SKM-1 (cell line): ENCODE results near the gene KPNA1.
A peak's percentile ranks its signal among the peaks of the same experiment; 100 is the strongest.

Experiments used
- DNase-seq: peaks from one replicate; lab custom pipeline; 2025; ENCODE audit not compliant: unreplicated experiment; lab: John Stamatoyannopoulos, UW

Gene KPNA1

GRCh38 chr3:122389197-122389596, 125.5 kb downstream of the KPNA1 start:
- no peak for DNase-seq

GRCh38 chr3:122387709-122388108, 127.0 kb downstream of the KPNA1 start:
- no peak for DNase-seq

- peak; percentile 80 for DNase-seq
Observed at GRCh38 chr3:122383771-122384697, 130.7 kb downstream of the KPNA1 start, which contains the start of gene FAM162A. Gene FAM162A (plus strand): TSS chr3:122384182. CDS start chr3:122384266, 84 bp downstream.

GRCh38 chr3:122382888-122383666, 131.7 kb downstream of the KPNA1 start, which contains the start of gene MIX23:
Gene MIX23 (minus strand): TSS chr3:122383231. CDS start chr3:122383224, 7 bp downstream.
- peak; percentile 76 for DNase-seq

- DNase-seq, result no peak
Observed at GRCh38 chr3:122377975-122378374, 136.8 kb downstream of the KPNA1 start.

- no peak for DNase-seq
Observed at GRCh38 chr3:122374034-122374433, 140.7 kb downstream of the KPNA1 start.
